HTERT RPE-1 (cell line): ENCODE results near the gene PODXL2.
"Not testable (repeated sequence)": the region's sequence is repeated elsewhere in the genome, so short reads cannot be mapped to it uniquely, and the experiment has no call there.

ENCODE experiments used
- in situ Hi-C: fragments of 300-500 bp; cut with MboI; formaldehyde crosslinking; loops from 4 replicates; pipeline ENCODE4 v1.14.3; 2020; ENCODE audit warnings: low sequenced_read_pairs

Gene PODXL2

DNA sequence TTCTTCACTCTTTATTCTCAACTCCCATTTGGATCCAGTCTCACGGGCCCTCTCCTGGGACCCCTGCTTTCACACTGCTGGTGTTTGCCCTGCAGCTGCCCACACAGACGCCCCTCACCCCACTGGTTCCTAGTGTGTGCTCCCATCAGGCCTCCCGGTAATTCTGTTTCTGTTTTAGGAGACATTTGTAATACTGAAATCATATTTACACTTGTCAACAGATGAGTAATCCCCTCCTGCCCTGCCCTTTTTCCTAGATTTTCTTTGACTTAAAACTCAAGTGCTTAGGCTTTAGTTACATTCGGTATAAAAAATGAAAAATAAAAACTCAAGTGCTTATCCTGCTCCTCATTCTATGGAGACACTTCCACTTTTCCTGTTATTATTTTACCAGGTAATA is 25.4 kb downstream of the PODXL2 start:
- in situ Hi-C loops = no loop called here

DNA sequence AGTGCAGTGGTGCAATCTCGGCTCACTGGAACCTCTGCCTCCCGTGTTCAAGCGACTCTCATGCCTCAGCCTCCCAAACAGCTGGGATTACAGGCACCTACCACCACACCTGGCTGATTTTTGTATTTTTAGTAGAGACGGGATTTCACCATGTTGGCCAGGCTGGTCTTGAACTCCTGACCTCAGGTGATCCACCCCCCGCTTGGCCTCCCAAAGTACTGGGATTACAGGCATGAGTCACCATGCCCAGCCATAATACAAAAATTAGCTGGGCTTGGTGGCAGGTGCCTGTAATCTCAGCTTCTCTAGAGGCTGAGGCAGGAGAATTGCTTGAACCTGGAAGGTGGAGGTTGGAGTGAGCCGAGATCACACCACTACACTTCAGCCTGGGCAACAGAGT is 26.0 kb downstream of the PODXL2 start:
- in situ Hi-C loops = not testable (repeated sequence)

DNA sequence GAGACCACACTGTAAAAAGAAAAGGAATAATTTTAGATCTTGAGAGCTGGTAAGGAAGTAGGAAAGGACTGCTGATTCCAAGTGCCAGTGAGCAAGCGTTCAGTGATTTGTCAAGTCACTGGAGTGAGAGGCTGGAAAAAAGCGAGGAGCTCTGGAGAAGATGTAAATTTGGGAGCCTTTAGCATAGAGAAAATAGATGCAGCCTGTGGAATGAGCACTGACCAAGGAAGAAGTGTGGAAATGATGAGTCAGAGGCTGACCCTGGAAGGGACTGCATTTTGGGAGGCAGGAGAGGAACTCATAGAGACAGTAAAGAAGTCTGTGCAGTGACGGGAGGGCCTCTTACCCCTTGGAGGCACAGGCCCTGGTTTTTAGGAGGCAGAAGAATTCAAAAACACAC is 26.7 kb downstream of the PODXL2 start:
- in situ Hi-C loops = no loop called here

DNA sequence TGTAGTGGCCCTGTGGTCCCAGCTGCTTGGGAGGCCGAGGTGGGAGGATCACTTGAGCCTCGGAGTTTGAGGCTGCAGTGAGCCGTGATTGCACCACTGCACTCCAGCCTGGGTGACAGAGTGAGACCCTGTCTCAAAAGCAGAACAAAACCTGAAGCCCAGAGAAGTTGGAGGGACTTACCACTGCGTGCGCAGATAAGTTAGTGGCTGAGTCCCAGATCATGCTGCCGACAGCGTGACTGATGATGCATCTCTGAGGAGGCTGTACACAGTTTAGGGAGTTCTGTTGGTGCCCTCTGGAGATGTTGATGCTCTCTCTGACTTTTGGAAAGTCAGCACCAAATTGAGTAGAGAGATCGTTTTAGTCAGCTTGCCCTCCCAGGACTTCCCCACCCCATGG is 27.9 kb downstream of the PODXL2 start:
- in situ Hi-C loops = no loop called here

DNA sequence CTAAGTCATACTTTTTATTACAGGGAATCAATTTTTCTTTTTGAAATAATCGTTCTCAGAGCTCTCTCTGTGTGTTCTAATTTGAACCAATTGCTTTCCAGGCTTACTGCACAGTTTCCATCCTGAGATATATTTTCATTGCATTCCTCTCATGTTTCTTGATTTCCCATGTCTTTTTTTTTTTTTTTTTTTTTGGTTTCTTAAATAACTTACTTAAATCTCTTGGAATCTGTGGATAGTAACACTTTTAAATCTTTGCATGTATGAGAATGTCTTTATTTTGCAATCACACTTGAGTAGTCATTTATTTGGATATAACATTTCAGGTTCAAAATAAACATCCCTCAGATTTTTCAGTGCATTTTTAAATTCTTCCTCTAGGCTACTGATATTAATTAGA is 29.2 kb downstream of the PODXL2 start:
- in situ Hi-C loops = no loop called here

DNA sequence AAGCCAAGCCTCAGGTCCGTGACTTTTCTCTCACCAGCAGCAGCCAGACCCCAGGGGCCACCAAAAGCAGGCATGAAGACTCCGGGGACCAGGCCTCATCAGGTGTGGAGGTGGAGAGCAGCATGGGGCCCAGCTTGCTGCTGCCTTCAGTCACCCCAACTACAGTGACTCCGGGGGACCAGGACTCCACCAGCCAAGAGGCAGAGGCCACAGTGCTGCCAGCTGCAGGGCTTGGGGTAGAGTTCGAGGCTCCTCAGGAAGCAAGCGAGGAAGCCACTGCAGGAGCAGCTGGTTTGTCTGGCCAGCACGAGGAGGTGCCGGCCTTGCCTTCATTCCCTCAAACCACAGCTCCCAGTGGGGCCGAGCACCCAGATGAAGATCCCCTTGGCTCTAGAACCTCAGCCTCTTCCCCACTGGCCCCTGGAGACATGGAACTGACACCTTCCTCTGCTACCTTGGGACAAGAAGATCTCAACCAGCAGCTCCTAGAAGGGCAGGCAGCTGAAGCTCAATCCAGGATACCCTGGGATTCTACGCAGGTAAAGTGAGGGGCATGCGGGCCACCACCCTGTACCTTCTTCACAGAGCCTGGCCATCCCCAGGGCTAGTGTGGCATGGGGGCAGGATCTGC is 31.8 kb downstream of the PODXL2 start:
- in situ Hi-C loops = no loop called here

DNA sequence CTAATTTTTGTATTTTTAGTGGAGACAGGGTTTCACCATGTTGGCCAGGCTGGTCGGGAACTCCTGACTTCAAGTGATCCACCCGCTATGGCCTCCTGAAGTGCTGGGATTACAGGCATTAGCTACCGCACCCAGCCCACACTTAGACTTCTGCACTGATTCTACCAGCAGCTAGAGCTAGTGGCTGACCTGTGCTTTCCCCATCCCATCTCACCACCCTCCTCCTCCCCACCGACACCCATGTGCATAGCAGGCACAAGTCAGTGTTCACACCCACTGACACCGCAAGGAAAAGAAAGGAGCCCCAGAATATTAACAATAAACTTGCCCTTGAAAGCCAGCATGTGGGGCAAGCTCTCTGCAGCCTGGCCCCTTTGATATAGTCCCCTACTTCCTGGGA is 32.6 kb downstream of the PODXL2 start:
- in situ Hi-C loops = no loop called here

DNA sequence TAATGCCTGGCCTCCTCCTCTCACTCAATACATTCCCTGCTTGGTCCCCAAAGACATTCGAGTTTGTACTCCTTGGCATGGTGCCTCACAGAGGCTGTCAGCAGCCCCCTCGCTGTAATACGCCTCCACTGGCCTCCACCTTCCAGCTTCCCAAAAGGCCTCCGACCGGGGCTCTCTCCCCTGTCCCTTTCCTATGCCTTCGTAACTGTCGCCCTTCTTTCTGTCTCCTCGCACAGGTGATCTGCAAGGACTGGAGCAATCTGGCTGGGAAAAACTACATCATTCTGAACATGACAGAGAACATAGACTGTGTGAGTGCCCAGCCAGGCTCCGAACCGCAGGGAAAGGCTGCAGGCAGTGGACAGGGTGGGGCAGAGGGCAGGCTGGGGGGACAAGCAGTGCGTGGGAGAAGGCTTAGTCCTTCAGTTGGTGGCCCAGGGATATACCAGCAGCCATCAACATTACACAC is 33.0 kb downstream of the PODXL2 start:
- in situ Hi-C loops = no loop called here

DNA sequence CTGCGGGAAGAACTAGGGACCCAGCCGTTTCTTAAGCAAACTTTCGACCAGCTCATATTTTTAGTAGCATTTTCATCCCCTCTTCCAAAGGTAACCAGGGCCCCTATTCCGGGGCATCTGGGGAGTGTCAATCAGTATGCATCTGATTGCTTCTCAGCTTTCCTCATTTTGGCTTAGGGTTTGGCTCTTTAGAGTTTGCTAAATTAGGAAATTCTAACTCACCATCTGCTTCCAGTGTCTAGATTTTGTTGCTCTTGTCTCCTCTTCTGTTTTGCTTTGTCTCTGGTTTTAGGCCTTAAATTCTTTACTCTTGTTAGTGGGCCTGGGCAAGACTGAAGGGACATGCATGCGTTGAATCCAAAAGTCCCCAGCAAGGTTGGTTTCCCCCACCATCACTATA is 34.2 kb downstream of the PODXL2 start:
- in situ Hi-C loops = no loop called here

DNA sequence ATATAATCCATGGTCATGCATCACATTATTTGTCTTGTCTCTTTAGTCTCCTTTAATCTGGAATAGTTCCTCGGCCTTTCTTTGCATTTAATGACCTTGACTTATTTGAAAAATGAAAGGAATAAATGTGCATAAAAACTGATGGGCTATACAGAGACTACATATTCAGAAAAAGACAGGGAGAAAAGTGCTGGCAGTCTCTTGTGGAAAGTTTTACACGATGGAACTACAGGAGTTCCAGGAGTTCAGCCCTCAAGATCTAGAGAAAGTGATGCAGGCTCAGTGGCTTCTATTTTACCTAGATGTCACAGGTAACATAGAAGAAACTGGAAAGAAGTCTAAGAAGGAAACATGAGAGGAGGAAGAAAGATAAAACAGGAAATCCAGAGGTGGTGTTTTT is 36.2 kb downstream of the PODXL2 start:
- in situ Hi-C loops = no loop called here

DNA sequence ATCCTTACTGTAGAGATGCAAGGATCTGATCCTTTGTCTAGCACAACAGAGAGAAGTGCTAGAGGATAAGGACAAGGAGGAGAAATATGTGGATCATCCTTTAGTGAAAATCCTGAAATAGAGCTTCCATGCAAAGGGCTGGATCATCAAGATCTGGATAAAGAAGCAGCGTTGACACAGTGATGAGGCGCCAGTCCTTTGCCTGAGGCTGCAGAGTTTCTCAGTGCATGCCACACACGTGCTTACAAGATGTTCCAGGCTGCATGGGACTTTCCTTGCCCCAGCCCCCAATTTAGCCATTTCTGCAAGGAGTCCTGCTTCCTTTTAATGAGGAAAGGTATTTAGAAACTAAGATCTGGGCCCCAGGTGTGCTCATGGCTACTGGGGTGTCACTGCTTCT is 36.6 kb downstream of the PODXL2 start:
- in situ Hi-C loops = no loop called here

DNA sequence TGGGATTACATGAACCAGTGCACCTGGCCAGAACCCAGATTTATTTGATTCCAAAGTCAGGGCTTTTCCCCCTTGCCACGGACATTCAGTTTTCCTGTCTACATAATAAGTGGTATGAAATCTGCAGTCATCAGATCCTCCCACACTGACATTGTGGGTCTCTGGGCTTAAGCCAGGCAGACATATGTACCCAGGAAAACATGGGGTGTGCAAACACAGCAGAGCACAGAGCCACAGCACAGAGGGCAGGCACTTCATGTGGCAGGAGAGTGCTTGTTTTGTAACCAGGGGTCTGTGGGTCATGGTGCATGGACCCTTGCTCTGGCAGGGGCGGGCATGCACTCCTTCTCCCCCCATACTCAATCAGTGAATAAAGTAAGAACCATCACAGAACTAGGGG is 37.7 kb downstream of the PODXL2 start:
- in situ Hi-C loops = no loop called here

DNA sequence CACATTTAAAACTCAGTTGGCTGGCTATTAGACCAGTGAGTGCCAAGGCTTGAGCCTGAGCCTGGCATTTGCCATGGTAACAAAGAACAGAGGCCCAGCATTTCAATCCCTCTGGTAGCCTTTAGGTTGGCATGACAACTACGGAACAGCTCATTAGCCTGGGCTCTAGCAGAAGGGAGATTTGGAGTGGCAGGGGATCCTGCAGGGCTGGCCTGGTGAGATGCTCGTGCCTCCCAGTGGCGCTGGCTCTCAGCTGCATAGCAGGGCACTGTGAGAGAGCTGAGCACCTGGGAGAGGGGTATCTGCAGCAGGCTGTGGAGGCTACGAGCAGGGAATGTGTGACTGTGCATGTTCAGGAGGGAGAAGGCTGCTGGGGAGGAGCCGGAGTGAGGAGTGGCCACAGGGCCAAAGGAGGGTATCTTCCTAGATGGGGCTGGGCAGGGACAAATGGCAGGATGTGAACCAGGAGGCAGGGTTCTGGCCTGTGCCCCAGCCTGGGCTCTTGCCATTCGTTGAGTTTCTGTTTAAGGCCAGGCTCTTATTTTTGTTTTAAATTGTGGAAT is 38.2 kb downstream of the PODXL2 start:
- in situ Hi-C loops = no loop called here

DNA sequence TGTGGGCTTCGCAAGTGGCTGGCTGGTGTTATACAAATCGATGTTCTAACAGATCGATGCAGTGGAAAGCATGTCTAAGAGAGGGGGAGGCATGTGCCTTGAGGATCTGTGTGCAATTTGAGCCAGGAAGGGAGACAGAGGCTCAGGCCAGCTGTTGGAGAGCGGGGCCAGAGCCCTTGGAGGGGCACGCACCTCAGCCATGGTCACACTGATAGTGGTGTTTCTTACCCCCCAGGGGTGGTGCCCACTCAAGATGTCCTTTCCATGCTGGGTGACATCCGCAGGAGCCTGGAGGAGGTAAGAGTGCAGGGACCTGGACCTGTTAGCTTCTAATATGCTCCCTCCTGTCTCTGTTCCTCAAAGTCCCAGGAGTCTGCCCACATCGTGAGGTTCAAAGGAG is 39.9 kb downstream of the PODXL2 start:
- in situ Hi-C loops = no loop called here

DNA sequence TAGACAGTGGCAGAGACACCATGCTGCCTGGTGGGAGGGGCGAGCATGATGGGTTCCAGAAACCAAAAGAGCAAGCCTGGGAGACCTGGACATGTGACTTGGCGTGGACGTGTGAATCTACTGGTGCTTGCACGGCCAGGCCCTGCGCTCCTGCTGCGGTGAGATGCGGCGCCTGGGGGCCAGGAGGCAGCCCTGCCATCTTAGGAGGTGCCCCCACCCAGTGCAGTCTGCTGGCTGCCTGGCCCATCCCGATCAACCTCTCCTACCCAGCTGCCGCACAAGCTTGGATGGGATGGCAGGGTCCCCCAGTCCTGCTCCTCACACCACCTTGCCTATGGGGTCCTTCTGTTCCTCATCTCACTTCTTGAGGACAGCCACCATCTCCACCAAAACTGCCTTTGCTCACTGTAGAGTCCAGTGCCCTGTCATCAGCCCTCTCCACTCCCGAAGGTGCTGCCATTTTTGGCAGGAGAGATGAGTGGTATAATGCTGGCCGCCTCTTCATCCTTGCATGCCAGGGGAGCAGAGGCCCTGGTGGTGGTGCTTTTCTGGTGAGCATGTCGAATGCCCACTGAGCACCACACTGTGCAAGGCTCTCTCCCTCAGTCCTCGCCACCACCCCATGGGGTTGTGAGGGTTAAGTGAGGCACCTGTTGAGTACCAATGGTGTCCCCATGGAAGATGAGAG is 40.7 kb downstream of the PODXL2 start:
- in situ Hi-C loops = no loop called here

DNA sequence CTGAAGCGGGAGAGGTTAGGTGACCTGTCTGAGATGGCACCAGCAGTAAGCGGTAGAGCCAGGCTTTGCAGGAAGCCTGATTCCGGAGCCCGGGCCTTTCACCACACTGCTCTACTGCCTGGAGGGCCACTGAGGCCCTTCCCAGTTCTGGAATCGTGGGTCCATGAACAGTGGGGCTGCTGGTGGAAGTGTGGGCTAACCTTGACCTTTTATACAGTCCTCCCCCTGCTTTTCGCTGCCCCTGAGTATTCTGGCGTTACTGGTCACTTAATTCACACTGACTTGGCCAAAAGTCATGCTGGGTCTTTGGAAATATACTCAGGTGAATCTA is 41.2 kb downstream of the PODXL2 start:
- in situ Hi-C loops = no loop called here

DNA sequence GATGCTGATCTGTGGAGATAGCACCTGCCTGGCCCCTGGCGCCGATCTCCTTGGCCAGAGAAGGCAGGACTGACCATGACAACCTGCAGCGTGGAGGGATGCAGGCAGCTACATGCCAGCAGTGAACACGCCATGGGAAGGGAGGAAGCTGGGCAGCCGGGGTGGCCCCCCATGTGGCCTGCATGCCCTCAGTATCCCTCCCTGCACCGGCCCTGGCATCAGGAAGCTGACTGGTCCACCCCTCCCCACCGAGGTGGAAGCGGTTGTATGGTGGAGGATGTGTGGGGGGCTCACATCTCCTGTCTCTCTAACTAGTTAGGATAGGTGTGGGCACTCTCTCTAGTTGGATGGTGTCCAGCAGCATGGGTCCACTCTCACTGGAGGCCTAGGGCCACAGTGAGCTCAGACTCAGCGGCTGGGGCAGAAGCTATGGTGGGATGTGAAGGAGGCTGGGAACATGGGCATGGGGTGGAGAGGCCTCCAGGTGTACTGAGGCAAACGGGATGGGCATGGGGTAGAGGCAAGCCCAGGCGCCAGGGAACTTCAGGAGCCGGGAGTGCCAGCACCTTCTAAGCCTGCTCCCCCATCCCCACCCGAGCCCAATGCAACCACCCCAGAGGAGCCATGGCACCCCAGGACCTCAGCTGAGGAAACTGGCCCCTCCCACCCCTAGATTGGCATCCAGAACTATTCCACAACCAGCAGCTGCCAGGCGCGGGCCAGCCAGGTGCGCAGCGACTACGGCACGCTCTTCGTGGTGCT is 42.0 kb downstream of the PODXL2 start:
- in situ Hi-C loops = no loop called here

DNA sequence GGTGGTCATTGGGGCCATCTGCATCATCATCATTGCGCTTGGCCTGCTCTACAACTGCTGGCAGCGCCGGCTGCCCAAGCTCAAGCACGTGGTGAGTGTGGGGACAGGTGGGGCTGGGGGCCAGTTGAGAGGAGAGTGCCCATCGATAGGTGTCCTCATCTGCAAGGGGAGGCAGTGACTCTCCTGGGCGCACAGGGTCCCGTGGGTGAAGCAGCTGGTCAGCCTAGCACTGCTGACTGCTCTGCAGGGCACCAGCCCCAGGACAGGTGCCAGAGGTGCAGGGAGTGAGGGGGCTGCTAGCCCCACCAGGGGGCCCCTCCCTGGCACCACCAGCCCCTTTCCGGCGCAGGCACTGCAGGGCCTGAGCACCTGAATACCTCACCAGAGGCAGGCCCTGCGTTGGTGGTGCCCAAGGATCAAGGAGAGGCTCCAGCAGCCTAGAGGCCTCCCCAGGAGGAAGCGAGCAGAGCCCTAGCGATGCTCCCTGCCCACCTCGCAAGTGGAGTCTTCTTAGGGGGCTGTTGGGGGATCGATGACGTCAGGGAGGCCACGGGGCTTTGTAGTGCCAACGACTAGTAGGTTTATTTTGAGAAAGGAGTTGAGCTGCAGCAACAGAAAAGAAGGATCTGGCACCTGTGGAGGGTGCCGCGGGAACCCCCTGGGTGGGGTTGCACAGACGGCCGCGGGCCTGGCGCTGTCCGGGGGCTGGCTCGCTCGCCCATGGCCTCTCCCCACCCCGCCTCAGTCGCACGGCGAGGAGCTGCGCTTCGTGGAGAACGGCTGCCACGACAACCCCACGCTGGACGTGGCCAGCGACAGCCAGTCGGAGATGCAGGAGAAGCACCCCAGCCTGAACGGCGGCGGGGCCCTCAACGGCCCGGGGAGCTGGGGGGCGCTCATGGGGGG is 42.8 kb downstream of the PODXL2 start:
- in situ Hi-C loops = no loop called here

DNA sequence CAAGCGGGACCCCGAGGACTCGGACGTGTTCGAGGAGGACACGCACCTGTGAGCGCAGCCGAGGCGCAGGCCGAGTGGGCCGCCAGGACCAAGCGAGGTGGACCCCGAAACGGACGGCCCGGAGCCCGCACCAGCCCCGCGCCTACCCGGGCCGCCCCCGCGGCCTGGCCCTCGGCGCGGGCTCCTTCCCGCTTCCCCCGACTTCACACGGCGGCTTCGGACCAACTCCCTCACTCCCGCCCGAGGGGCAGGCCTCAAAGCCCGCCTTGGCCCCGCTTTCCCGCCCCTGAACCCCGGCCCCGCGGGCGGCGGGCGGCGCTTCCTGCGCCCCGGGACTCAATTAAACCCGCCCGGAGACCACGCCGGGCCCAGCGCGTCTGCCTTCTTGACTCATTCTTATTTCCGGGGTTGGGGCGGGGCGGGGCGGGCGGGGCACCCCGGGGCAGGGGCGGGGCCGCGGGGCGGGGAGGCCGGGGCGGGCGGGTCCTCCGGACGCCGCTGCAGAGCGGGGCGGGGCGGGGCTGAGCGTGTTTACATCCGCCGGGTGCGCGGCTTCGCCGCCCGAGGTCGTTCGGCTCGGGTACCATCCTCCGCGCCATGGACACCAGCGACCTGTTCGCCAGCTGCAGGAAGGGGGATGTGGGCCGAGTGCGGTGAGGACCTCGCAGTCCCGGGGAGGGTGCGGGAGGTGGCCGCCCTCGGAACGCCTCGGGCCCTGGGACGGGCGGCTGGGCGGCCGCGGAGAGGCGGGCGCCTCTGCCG is 43.6 kb downstream of the PODXL2 start, which contains the start of gene ABTB1:
ABTB1 (plus strand) TSS at position 524 of the 762 bp plus-strand sequence; CDS start at position 598, 74 bp downstream.
- in situ Hi-C loops = no loop called here
